ENCODE measurements around the gene RPN1. TPM values are rescaled to one million over a fixed set of nuclear protein-coding genes. Genes with fewer than 3 reads are reported as not detected.

The RPN1 gene
- total RNA-seq (100 to 1,000 TPM; 158 to 288 TPM), polyA plus RNA-seq (100 to 1,000 TPM; 146 to 318 TPM)
- long read RNA-seq, donor 1, transcript RPN1-201 (10 exons, 2,314 nt) = major isoform, 52 of 70 reads
- long read RNA-seq, donor 1, partial matches to known transcripts = 16 of 70 reads
- long read RNA-seq, donor 1, other reads (novel, unspliced or antisense) = 0 of 70 reads
- long read RNA-seq, donor 2, transcript RPN1-201 (10 exons, 2,314 nt) = major isoform, 9 of 10 reads
- long read RNA-seq, donor 2, partial matches to known transcripts = 0 of 10 reads
- long read RNA-seq, donor 2, other reads (novel, unspliced or antisense) = 0 of 10 reads
- long read RNA-seq, donor 3, transcript RPN1-201 (10 exons, 2,314 nt) = major isoform, 20 of 44 reads
- long read RNA-seq, donor 3, partial matches to known transcripts = 22 of 44 reads
- long read RNA-seq, donor 3, other reads (novel, unspliced or antisense) = 0 of 44 reads
- long read RNA-seq, donor 4, transcript RPN1-201 (10 exons, 2,314 nt) = major isoform, 6 of 31 reads
- long read RNA-seq, donor 4, partial matches to known transcripts = 25 of 31 reads
- long read RNA-seq, donor 4, other reads (novel, unspliced or antisense) = 0 of 31 reads
- long read RNA-seq, donor 5, transcript RPN1-201 (10 exons, 2,314 nt) = major isoform, 58 of 96 reads
- long read RNA-seq, donor 5, partial matches to known transcripts = 37 of 96 reads
- long read RNA-seq, donor 5, other reads (novel, unspliced or antisense) = 0 of 96 reads

GRCh38 chr3:128650096-128651050 lies at the start of gene RPN1:
Gene RPN1, minus strand, starts transcription at chr3:128650818. Its CDS starts 18 bp downstream, at chr3:128650800.
- TF ChIP-seq CTCF (IDR thresholded peaks at IDR 0.05; ENCODE audit: control extremely low read depth, extremely low read depth) = no peak
- H3K27me3 ChIP-seq (ENCODE audit: control insufficient read depth in 3 of 3, insufficient read depth in 3 of 3, low read length in 2 of 3) = no peaks in the 10 kb centered on the region
- ATAC-seq (ENCODE audit: insufficient read depth, low FRiP score) (peak; percentile 99), DNase-seq (peak; percentile 97 to 98 (median 98))
- 0% methylated on average over 65 to 96 of the region's 96 CpGs for WGBS, 2 donors
- H3K4me3 ChIP-seq = peak within 1 kb of the TSS; percentile 100
- H3K9me3 ChIP-seq (ENCODE audit: control insufficient read depth in 4 of 4, insufficient read depth in 3 of 4, low read length in 3 of 4) = no peaks in the 10 kb centered on the region
- H3K9ac ChIP-seq (ENCODE audit: insufficient read depth in 1 of 2, low read length in 2 of 2) = peak within 1 kb of the TSS; percentile 88 to 92
- peaks cover 0 to 13% (median 6%) of the 10 kb centered on the region in 5 donors for H3K4me1 ChIP-seq (ENCODE audit: control insufficient read depth in 5 of 5, insufficient read depth in 5 of 5, low read length in 5 of 5)
- H3K27ac ChIP-seq (ENCODE audit: low read depth in 1 of 2, low read length in 1 of 2) = peak within 1 kb of the TSS; percentile 96 to 100
- peaks cover 2 to 3% (median 2%) of the 10 kb centered on the region in 4 donors for H3K36me3 ChIP-seq (ENCODE audit: control insufficient read depth in 4 of 4, insufficient read depth in 4 of 4, low read length in 4 of 4)

- TF ChIP-seq CTCF (IDR thresholded peaks at IDR 0.05; ENCODE audit: control extremely low read depth, extremely low read depth) = no peak
- DNase-seq = peak; percentile 35 to 52 (median 43)
- ATAC-seq (ENCODE audit: insufficient read depth, low FRiP score) = peak; percentile 67
- H3K27ac ChIP-seq (ENCODE audit: low read depth in 1 of 2, low read length in 1 of 2) = peak overlapping the region; percentile 65 to 86
- H3K9me3 ChIP-seq (ENCODE audit: control insufficient read depth in 4 of 4, insufficient read depth in 3 of 4, low read length in 3 of 4) = no peaks in the 10 kb centered on the region
- peak overlapping the region; percentile 66 for H3K4me3 ChIP-seq
- H3K9ac ChIP-seq (ENCODE audit: insufficient read depth in 1 of 2, low read length in 2 of 2) = peak overlapping the region in 1 of 2 donors; percentile 46
- H3K27me3 ChIP-seq (ENCODE audit: control insufficient read depth in 3 of 3, insufficient read depth in 3 of 3, low read length in 2 of 3) = peaks cover 0 to under 1% (median 0%) of the 10 kb centered on the region in 3 donors
- 2 to 3% methylated on average over 49 to 53 of the region's 53 CpGs for WGBS, 2 donors
- no peaks in the 10 kb centered on the region for H3K36me3 ChIP-seq (ENCODE audit: control insufficient read depth in 4 of 4, insufficient read depth in 4 of 4, low read length in 4 of 4)
- peaks cover 0 to 2% (median 0%) of the 10 kb centered on the region in 5 donors for H3K4me1 ChIP-seq (ENCODE audit: control insufficient read depth in 5 of 5, insufficient read depth in 5 of 5, low read length in 5 of 5)
Measured at GRCh38 chr3:128698211-128699047, 47.8 kb upstream of the RPN1 start.

- H3K27me3 ChIP-seq (ENCODE audit: control insufficient read depth in 3 of 3, insufficient read depth in 3 of 3, low read length in 2 of 3) = peaks cover 0 to 3% (median 0%) of the 10 kb centered on the region in 3 donors
- no peak overlapping the region for H3K4me3 ChIP-seq
- 35 to 73% methylated on average over 8 of the region's 8 CpGs for WGBS, 2 donors
- no peaks in the 10 kb centered on the region for H3K9me3 ChIP-seq (ENCODE audit: control insufficient read depth in 4 of 4, insufficient read depth in 3 of 4, low read length in 3 of 4)
- peaks cover 0 to 2% (median 0%) of the 10 kb centered on the region in 5 donors for H3K4me1 ChIP-seq (ENCODE audit: control insufficient read depth in 5 of 5, insufficient read depth in 5 of 5, low read length in 5 of 5)
- no peak for DNase-seq
- no peak overlapping the region for H3K27ac ChIP-seq (ENCODE audit: low read depth in 1 of 2, low read length in 1 of 2)
- H3K9ac ChIP-seq (ENCODE audit: insufficient read depth in 1 of 2, low read length in 2 of 2) = no peak overlapping the region
- ATAC-seq (ENCODE audit: insufficient read depth, low FRiP score) = no peak
- TF ChIP-seq CTCF (IDR thresholded peaks at IDR 0.05; ENCODE audit: control extremely low read depth, extremely low read depth) = no peak
- no peaks in the 10 kb centered on the region for H3K36me3 ChIP-seq (ENCODE audit: control insufficient read depth in 4 of 4, insufficient read depth in 4 of 4, low read length in 4 of 4)
Measured at GRCh38 chr3:128697341-128697740, 46.7 kb upstream of the RPN1 start.

Data from lung (tissue), 16 donors.